ENCODE measurements around the gene SNHG17. TPM values are rescaled to one million over a fixed set of nuclear protein-coding genes. Genes with fewer than 3 reads are reported as not detected.

SNHG17 gene
- total RNA-seq = 10 to 100 TPM; 10.2 to 12.7 TPM
- 10 to 100 TPM; 27.0 to 32.3 TPM for polyA plus RNA-seq (ENCODE audit: insufficient read length in 2 of 2)
- long read RNA-seq, donor 1, partial matches to known transcripts = 24 of 24 reads
- long read RNA-seq, donor 1, other reads (novel, unspliced or antisense) = 0 of 24 reads
- long read RNA-seq, donor 2, partial matches to known transcripts = 20 of 20 reads
- long read RNA-seq, donor 2, other reads (novel, unspliced or antisense) = 0 of 20 reads
- long read RNA-seq, donor 3 = 0 reads
- long read RNA-seq, donor 4, partial matches to known transcripts = 35 of 45 reads
- long read RNA-seq, donor 4, other reads (novel, unspliced or antisense) = 8 of 45 reads

DNA sequence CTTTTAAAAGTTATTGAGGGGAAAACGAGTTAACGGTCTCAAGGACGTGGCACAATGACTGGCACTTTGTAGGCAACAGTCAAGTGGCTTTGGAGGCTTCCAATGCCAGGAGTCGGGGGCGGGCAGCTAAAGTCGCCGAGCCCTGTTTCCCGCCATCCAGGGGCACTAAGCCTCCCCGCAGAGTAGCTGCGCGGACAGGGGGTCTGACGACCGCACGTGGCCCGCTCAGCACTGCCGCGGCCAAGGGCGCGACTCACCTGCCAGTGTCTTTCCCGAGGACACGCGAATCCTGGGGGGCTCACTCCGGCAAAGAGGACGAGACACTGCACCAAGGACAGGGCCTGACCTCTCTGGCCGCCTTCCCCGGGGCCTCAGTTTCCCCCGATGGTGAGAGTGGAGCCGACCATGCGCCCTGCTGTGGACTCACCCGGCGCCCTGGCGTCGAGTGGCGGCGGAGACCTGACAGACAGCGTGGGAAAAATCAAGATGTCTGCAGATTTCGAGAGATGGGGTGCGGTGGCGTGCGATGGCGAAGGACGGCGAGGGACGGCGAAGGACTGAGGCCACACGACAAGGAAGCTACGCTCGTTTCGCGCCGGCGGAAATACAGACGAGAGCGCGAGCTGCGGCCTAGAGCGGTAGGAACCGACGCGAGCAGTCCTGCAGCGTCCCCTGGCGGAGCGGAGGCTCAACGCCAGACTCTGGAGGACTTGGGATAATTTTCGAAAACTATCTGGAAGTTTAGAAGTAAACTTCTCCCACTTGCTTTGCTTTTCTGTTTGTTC is at the start of gene SNHG17:
Gene SNHG17, minus strand, starts transcription at position 559 of the 785 bp plus-strand sequence.
- Histone ChIP-seq H3K27ac (ENCODE audit: low read depth, low read length) (peak within 1 kb of the TSS; percentile 61), H3K4me1 (ENCODE audit: control insufficient read depth, insufficient read depth, low read length) (peaks cover 16% of the 10 kb centered on the region), H3K4me3 (ENCODE audit: low read depth, low read length) (peak within 1 kb of the TSS; percentile 65), H3K27me3 (ENCODE audit: control insufficient read depth, insufficient read depth, low read length) (no peaks in the 10 kb centered on the region), H3K9me3 (ENCODE audit: control insufficient read depth, insufficient read depth, low read length) (no peaks in the 10 kb centered on the region), H3K36me3 (ENCODE audit: control insufficient read depth, insufficient read depth, low read length) (peaks cover 42% of the 10 kb centered on the region)
- peak; percentile 78 to 97 (median 86) for DNase-seq (ENCODE audit: low read depth in 4 of 6, low spot score in 6 of 6)
- under 1% methylated on average over 64 of the region's 65 CpGs for WGBS (ENCODE audit: insufficient coverage)

DNA sequence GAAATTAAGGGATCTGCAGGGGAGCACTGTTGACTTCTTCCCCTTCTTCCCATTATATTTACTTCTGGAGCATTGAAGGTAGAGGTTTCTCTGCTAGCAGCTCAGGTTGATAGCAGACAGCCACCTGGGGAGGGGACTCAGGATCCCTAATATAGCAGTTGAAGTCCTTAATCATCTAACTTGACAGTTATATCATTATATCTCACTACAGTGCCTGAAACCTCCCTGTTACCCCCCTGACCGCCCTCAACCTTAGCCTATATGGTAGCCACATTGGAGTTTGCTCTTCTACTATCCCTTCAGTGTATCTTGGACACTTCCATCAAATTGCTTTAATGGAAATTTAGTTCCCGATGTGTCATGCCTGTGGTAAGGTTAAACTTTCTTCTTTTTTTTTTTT is 44.5 kb upstream of the SNHG17 start:
- no peak for DNase-seq (ENCODE audit: low read depth in 4 of 6, low spot score in 6 of 6)
- Histone ChIP-seq H3K27me3 (ENCODE audit: control insufficient read depth, insufficient read depth, low read length) (no peaks in the 10 kb centered on the region), H3K4me1 (ENCODE audit: control insufficient read depth, insufficient read depth, low read length) (no peaks in the 10 kb centered on the region), H3K9me3 (ENCODE audit: control insufficient read depth, insufficient read depth, low read length) (no peaks in the 10 kb centered on the region), H3K27ac (ENCODE audit: low read depth, low read length) (no peak overlapping the region), H3K4me3 (ENCODE audit: low read depth, low read length) (no peak overlapping the region), H3K36me3 (ENCODE audit: control insufficient read depth, insufficient read depth, low read length) (peaks cover 2% of the 10 kb centered on the region)
- 80% methylated on average over 1 of the region's 2 CpGs for WGBS (ENCODE audit: insufficient coverage)

DNA sequence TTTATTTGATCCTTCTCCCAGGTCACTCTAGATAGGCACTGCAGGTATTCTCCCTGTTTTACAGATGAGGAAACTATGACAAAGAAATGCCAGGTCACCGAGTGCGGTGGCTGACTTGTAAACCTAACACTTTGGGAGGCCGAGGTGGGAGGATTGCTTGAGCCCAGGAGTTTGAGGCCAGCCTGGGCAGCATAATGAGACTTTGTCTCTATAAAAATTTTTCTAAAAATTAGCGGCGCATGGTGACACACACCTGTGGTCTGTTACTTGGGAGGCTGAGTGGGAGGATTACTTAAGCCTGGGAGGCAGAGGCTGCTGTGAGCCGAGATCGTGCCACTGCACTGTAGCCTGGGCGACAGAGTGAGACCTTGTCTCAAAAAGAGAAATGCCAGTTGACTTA is 42.6 kb upstream of the SNHG17 start:
- WGBS (ENCODE audit: insufficient coverage) = 97% methylated on average over 8 of the region's 8 CpGs
- no peaks in the 10 kb centered on the region for H3K36me3 ChIP-seq (ENCODE audit: control insufficient read depth, insufficient read depth, low read length)
- no peak for DNase-seq (ENCODE audit: low read depth in 4 of 6, low spot score in 6 of 6)
- H3K4me1 ChIP-seq (ENCODE audit: control insufficient read depth, insufficient read depth, low read length) = peaks cover 12% of the 10 kb centered on the region
- no peak overlapping the region for H3K4me3 ChIP-seq (ENCODE audit: low read depth, low read length)
- no peaks in the 10 kb centered on the region for H3K27me3 ChIP-seq (ENCODE audit: control insufficient read depth, insufficient read depth, low read length)
- H3K9me3 ChIP-seq (ENCODE audit: control insufficient read depth, insufficient read depth, low read length) = no peaks in the 10 kb centered on the region
- H3K27ac ChIP-seq (ENCODE audit: low read depth, low read length) = no peak overlapping the region

DNA sequence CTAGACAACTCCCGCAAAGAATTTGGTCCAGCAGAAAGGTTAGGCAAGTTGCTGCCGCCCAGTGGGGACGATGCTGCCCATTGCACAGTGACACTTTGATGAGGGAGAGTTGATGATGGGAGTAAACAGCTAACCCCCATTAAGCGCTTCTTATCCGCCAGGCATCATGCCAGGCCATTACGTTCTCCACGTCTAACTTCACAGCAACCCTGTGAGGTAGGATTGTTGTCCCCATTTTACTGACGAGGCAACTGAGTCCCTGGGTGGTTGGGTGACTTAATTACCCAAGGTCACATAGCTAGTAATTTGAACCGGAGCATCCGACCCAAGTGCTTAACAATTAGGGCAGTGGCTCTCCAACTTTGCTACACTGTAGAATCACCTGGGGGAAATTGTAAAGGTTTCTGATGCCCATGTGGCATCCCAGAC is 38.3 kb upstream of the SNHG17 start:
- peak overlapping the region; percentile 82 for H3K4me3 ChIP-seq (ENCODE audit: low read depth, low read length)

DNA sequence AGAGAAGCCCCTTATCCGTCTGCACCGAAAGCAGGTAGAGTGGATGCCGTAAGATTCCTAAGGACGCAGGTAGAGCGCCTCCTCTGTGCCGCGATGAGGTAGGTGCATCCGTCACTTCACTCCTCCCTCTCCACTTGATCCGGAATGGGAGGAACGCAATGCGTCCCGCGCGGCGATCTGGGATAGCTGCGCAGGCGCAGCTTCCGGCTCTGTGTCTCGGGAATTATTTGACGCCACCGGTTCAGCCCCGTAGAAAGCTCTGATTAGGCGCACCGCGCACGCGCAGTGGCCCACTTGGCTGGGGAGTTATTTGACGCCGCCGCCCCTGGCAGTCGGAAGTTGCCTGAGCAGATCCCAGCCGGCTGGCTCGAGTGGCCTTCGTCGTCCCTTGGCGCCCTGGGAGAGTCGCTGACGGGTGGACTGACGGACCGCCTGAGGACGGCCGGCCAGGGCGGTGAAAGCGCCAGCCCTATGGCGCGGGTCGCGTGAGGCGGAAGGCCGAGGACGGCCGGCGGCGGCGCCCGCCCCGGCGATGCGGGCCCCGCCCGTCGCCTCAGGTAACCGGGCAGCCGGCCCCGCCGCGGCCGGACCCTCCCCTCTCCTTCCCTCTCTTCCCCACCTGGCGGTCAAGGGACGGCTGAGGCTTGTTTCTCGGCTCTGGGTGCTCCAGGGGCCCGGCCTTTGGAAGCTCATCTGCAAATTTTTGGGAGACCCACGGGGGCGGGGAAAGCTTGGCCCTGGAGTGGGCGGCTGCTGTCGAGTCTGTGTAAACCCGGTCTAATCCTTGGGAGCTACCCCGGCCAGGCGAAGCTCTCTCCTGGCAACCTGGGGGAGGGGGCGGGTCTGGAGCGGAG is 37.6 kb upstream of the SNHG17 start, which contains the start of gene RALGAPB:
Gene RALGAPB, plus strand, starts transcription at position 331 of the 854 bp plus-strand sequence. CDS start 15,590 bp downstream, outside the sequence.
- Histone ChIP-seq H3K27me3 (ENCODE audit: control insufficient read depth, insufficient read depth, low read length) (peaks cover 6% of the 10 kb centered on the region), H3K4me3 (ENCODE audit: low read depth, low read length) (peak within 1 kb of the TSS; percentile 82), H3K9me3 (ENCODE audit: control insufficient read depth, insufficient read depth, low read length) (no peaks in the 10 kb centered on the region), H3K4me1 (ENCODE audit: control insufficient read depth, insufficient read depth, low read length) (peaks cover 12% of the 10 kb centered on the region), H3K27ac (ENCODE audit: low read depth, low read length) (peak within 1 kb of the TSS; percentile 84), H3K36me3 (ENCODE audit: control insufficient read depth, insufficient read depth, low read length) (no peaks in the 10 kb centered on the region)
- WGBS (ENCODE audit: insufficient coverage) = under 1% methylated on average over 81 of the region's 81 CpGs
- DNase-seq (ENCODE audit: low read depth in 4 of 6, low spot score in 6 of 6) = peak; percentile 99 to 100 (median 99)

More for the DNA sequence above, 38.3 kb upstream of the SNHG17 start:
- Histone ChIP-seq H3K4me1 (ENCODE audit: control insufficient read depth, insufficient read depth, low read length) (peaks cover 12% of the 10 kb centered on the region), H3K27me3 (ENCODE audit: control insufficient read depth, insufficient read depth, low read length) (peaks cover 6% of the 10 kb centered on the region), H3K9me3 (ENCODE audit: control insufficient read depth, insufficient read depth, low read length) (no peaks in the 10 kb centered on the region), H3K36me3 (ENCODE audit: control insufficient read depth, insufficient read depth, low read length) (no peaks in the 10 kb centered on the region), H3K27ac (ENCODE audit: low read depth, low read length) (no peak overlapping the region)
- DNase-seq (ENCODE audit: low read depth in 4 of 6, low spot score in 6 of 6) = peak in 1 of 6 donors; percentile 23
- WGBS (ENCODE audit: insufficient coverage) = 0% methylated on average over 4 of the region's 10 CpGs

DNA sequence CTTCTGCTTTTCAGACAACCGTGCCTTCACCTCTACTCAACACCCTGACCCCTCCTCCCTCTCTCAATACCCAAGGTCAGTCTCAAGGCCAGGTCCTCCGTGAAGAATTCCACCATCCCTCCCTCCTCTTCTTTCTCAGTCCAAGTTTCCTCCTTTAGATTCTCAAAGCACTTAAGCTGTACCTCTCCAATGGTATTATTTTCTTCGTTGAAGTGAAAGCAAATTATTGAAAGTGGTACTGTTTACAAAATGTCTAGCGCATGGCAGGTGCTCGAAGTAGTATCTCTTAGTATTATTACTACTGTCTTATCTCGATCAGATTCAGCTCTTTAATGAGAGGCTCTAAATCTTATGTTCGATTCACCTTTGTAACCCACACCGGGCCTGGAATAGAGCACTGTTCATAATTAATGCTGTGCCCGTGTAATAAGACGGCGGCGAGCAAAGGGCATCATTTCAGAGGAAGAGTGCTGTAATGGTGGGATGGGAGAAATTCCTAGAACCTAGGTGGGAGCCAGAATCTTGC is 36.9 kb upstream of the SNHG17 start:
- H3K27ac ChIP-seq (ENCODE audit: low read depth, low read length) = peak overlapping the region; percentile 84
- no peak for DNase-seq (ENCODE audit: low read depth in 4 of 6, low spot score in 6 of 6)

DNA sequence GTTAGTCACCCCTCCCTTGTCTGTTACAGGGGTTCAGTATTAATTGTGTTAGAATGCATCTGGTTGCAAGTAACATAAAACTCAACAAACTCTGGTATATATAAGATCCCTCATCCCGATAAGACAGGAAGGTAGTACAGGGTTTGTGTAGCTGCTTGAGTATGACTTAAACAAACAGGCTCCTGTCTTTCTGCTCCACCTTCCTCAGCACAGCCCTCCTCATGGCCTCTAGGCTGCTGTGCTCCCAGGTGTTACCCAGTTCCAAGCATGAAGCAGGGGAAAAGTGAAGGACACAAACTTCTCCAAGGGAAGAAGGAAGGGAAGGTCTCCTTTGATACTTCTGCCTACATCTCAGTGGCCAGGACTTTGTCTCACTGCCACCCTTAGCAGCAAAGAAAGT is 36.1 kb upstream of the SNHG17 start:
- no peak for DNase-seq (ENCODE audit: low read depth in 4 of 6, low spot score in 6 of 6)
- H3K9me3 ChIP-seq (ENCODE audit: control insufficient read depth, insufficient read depth, low read length) = no peaks in the 10 kb centered on the region
- H3K36me3 ChIP-seq (ENCODE audit: control insufficient read depth, insufficient read depth, low read length) = no peaks in the 10 kb centered on the region
- H3K27ac ChIP-seq (ENCODE audit: low read depth, low read length) = no peak overlapping the region
- peaks cover 6% of the 10 kb centered on the region for H3K27me3 ChIP-seq (ENCODE audit: control insufficient read depth, insufficient read depth, low read length)
- no peak overlapping the region for H3K4me3 ChIP-seq (ENCODE audit: low read depth, low read length)
- peaks cover 12% of the 10 kb centered on the region for H3K4me1 ChIP-seq (ENCODE audit: control insufficient read depth, insufficient read depth, low read length)
- WGBS (ENCODE audit: insufficient coverage) = no CpG with 5 or more reads among the region's 1 CpG

More for the DNA sequence above, 36.9 kb upstream of the SNHG17 start:
- Histone ChIP-seq H3K36me3 (ENCODE audit: control insufficient read depth, insufficient read depth, low read length) (no peaks in the 10 kb centered on the region), H3K4me3 (ENCODE audit: low read depth, low read length) (peak overlapping the region; percentile 82), H3K4me1 (ENCODE audit: control insufficient read depth, insufficient read depth, low read length) (peaks cover 12% of the 10 kb centered on the region), H3K9me3 (ENCODE audit: control insufficient read depth, insufficient read depth, low read length) (no peaks in the 10 kb centered on the region), H3K27me3 (ENCODE audit: control insufficient read depth, insufficient read depth, low read length) (peaks cover 6% of the 10 kb centered on the region)
- 2% methylated on average over 6 of the region's 12 CpGs for WGBS (ENCODE audit: insufficient coverage)

DNA sequence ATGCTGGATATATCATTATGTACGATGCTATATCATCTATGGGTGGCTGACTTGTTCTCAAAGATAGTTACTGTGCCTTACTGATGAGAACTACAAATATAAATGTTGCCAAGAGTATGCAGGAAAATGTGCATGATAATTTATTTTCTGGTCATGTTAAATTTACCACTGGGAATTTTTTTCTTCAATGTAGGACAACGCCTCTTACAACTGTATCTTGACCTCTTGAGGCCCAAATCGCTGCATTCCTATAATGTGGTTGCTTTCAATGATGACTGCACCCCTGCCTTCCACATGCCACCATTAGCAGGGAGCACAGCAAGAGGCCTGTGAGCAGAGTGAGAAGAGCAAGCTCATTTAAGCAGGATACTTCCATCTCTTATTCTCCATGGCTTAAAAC is 31.9 kb upstream of the SNHG17 start:
- no peak overlapping the region for H3K27ac ChIP-seq (ENCODE audit: low read depth, low read length)
- H3K4me1 ChIP-seq (ENCODE audit: control insufficient read depth, insufficient read depth, low read length) = no peaks in the 10 kb centered on the region
- no peak overlapping the region for H3K4me3 ChIP-seq (ENCODE audit: low read depth, low read length)
- no peaks in the 10 kb centered on the region for H3K9me3 ChIP-seq (ENCODE audit: control insufficient read depth, insufficient read depth, low read length)
- H3K36me3 ChIP-seq (ENCODE audit: control insufficient read depth, insufficient read depth, low read length) = no peaks in the 10 kb centered on the region
- H3K27me3 ChIP-seq (ENCODE audit: control insufficient read depth, insufficient read depth, low read length) = peaks cover 6% of the 10 kb centered on the region
- 90% methylated on average over 2 of the region's 3 CpGs for WGBS (ENCODE audit: insufficient coverage)
- no peak for DNase-seq (ENCODE audit: low read depth in 4 of 6, low spot score in 6 of 6)

DNA sequence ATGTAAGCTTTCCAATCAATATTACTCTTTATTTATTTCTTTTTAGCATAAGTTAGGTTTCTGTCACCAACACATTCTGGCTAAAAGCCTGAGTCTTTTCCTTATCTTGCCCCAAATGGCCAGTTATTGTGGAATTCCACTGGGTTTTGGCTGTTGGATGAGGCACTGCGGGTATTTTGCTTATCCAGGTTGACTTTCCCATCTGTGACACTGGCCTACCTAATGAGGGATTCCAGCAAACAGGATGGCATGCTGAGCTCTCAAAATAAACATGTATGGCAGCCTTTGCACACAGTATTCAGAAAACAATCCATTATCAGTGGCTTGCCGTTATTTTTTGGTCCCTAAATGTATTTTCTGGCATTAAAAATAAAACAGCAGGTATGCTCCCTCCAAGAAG is 31.0 kb upstream of the SNHG17 start:
- Histone ChIP-seq H3K27me3 (ENCODE audit: control insufficient read depth, insufficient read depth, low read length) (peaks cover 6% of the 10 kb centered on the region), H3K27ac (ENCODE audit: low read depth, low read length) (no peak overlapping the region), H3K9me3 (ENCODE audit: control insufficient read depth, insufficient read depth, low read length) (no peaks in the 10 kb centered on the region), H3K36me3 (ENCODE audit: control insufficient read depth, insufficient read depth, low read length) (no peaks in the 10 kb centered on the region), H3K4me1 (ENCODE audit: control insufficient read depth, insufficient read depth, low read length) (no peaks in the 10 kb centered on the region), H3K4me3 (ENCODE audit: low read depth, low read length) (no peak overlapping the region)
- DNase-seq (ENCODE audit: low read depth in 4 of 6, low spot score in 6 of 6) = no peak
- 56% methylated on average over 1 of the region's 2 CpGs for WGBS (ENCODE audit: insufficient coverage)
